MM.1S (cell line): ENCODE measurements around the gene PDIA2.

Experiments used
- EZH2 ChIP-seq: fragments of 300-600 bp; sonication (generic); optimal IDR thresholded peaks from 2 replicates; pipeline ENCODE3; 2017; ENCODE audit warnings: low read depth, mild to moderate bottlenecking, antibody characterized with exemption, low read length, mixed read lengths
- TF ChIP-seq, protein P1 (sequence below): fragments of 300-600 bp; sonication (generic); IDR thresholded peaks from 2 replicates; pipeline ENCODE4 v1.5.1; 2016; ENCODE audit warnings: antibody characterized with exemption, low read length, mixed read lengths

DNA sequence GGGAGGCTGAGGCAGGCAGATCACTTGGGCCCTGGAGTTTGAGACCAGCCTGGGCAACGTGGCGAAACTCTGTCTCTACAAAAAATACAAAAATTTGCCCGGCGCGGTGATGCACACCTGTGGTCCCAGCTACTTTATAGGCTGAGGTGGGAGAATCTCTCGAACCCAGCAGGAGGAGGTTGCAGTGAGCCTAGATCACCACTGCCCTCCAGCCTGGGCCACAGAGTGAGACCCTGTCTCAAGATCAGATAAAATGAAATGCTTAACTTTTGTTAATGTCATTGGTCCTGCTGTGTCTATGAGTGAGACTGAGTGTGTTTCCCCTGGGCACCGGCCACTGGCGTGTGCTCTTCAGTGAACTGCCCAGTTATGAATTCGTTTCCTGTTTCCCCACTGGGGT, 37.9 kb upstream of the PDIA2 start:
- TF ChIP-seq, protein P1, sequence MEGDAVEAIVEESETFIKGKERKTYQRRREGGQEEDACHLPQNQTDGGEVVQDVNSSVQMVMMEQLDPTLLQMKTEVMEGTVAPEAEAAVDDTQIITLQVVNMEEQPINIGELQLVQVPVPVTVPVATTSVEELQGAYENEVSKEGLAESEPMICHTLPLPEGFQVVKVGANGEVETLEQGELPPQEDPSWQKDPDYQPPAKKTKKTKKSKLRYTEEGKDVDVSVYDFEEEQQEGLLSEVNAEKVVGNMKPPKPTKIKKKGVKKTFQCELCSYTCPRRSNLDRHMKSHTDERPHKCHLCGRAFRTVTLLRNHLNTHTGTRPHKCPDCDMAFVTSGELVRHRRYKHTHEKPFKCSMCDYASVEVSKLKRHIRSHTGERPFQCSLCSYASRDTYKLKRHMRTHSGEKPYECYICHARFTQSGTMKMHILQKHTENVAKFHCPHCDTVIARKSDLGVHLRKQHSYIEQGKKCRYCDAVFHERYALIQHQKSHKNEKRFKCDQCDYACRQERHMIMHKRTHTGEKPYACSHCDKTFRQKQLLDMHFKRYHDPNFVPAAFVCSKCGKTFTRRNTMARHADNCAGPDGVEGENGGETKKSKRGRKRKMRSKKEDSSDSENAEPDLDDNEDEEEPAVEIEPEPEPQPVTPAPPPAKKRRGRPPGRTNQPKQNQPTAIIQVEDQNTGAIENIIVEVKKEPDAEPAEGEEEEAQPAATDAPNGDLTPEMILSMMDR: no peak
- TF ChIP-seq EZH2: no peak
